Trophoblast cell (in vitro differentiated cells and primary cell): ENCODE data around the gene TNS2.

Source experiments
- DNase-seq, 2 donors: peaks; one replicate each; pipeline ENCODE4 v3.0.0-alpha.2; 2016
- H2AFZ ChIP-seq: 2 replicates; pipeline ENCODE4 v1.6.1; 2013; ENCODE audit warnings: low read length, moderate library complexity, mild to moderate bottlenecking; ENCODE audit not compliant: insufficient read depth, poor library complexity
- H2AK5ac ChIP-seq: 2 replicates; pipeline ENCODE4 v1.6.1; 2013; ENCODE audit warnings: mild to moderate bottlenecking, low read length
- H2BK120ac ChIP-seq: 2 replicates; pipeline ENCODE4 v1.6.1; 2013; ENCODE audit warnings: low read length, mild to moderate bottlenecking, moderate library complexity; ENCODE audit not compliant: insufficient read depth, poor library complexity
- H2BK12ac ChIP-seq: 2 replicates; pipeline ENCODE4 v1.6.1; 2013; ENCODE audit warnings: mild to moderate bottlenecking, low read length, moderate library complexity
- H2BK5ac ChIP-seq: 2 replicates; pipeline ENCODE4 v1.6.1; 2013; ENCODE audit warnings: low read length, low read depth, moderate library complexity, mild to moderate bottlenecking; ENCODE audit not compliant: poor library complexity
- H3K14ac ChIP-seq: 2 replicates; pipeline ENCODE4 v1.6.1; 2013; ENCODE audit warnings: mild to moderate bottlenecking, low read length
- H3K18ac ChIP-seq: 2 replicates; pipeline ENCODE4 v1.6.1; 2013; ENCODE audit warnings: mild to moderate bottlenecking, low read length
- H3K23ac ChIP-seq: 2 replicates; pipeline ENCODE4 v1.6.1; 2013; ENCODE audit warnings: low read length
- H3K27ac ChIP-seq: 2 replicates; pipeline ENCODE4 v1.5.1; 2013; ENCODE audit warnings: low read depth, mild to moderate bottlenecking, inconsistent platforms, low read length, moderate library complexity
- H3K27me3 ChIP-seq: 2 replicates; pipeline ENCODE4 v1.6.1; 2013; ENCODE audit warnings: inconsistent platforms, mild to moderate bottlenecking, low read length, moderate library complexity; ENCODE audit not compliant: insufficient read depth
- H3K36me3 ChIP-seq, 2 experiments: 1 replicate in 1 of 2; 2 replicates in 1 of 2; pipeline ENCODE4 v1.6.1; 2013; ENCODE audit warnings: low read length in 2 of 2, mild to moderate bottlenecking in 2 of 2, moderate library complexity in 1 of 2; ENCODE audit not compliant: insufficient read depth in 2 of 2, control insufficient read depth in 1 of 2
- H3K4ac ChIP-seq: 2 replicates; pipeline ENCODE4 v1.6.1; 2013; ENCODE audit warnings: low read depth, mild to moderate bottlenecking, low read length, moderate library complexity
- H3K4me1 ChIP-seq, 2 experiments: 1 replicate in 1 of 2; 2 replicates in 1 of 2; pipeline ENCODE4 v1.6.1; 2013; ENCODE audit warnings: low read length in 2 of 2, mild to moderate bottlenecking in 2 of 2, moderate library complexity in 1 of 2; ENCODE audit not compliant: insufficient read depth in 2 of 2, control insufficient read depth in 1 of 2
- H3K4me2 ChIP-seq: 2 replicates; pipeline ENCODE4 v1.6.1; 2013; ENCODE audit warnings: inconsistent platforms, mild to moderate bottlenecking, low read length, moderate library complexity
- H3K4me3 ChIP-seq: 2 replicates; pipeline ENCODE4 v1.5.1; 2013; ENCODE audit warnings: mild to moderate bottlenecking, low read depth, low read length, inconsistent platforms
- H3K79me1 ChIP-seq: one replicate; pipeline ENCODE4 v1.6.1; 2013; ENCODE audit warnings: low read length
- H3K79me2 ChIP-seq: 2 replicates; pipeline ENCODE4 v1.6.1; 2013; ENCODE audit warnings: low read length, mild to moderate bottlenecking; ENCODE audit not compliant: control insufficient read depth, insufficient read depth, poor library complexity
- H3K9ac ChIP-seq: 2 replicates; pipeline ENCODE4 v1.6.1; 2013; ENCODE audit warnings: mild to moderate bottlenecking, low read length
- H3K9me3 ChIP-seq: 2 replicates; pipeline ENCODE4 v1.6.1; 2013; ENCODE audit warnings: low read depth, mild to moderate bottlenecking, control low read depth, inconsistent platforms, low read length; ENCODE audit not compliant: insufficient read depth
- H4K12ac ChIP-seq: 2 replicates; pipeline ENCODE4 v1.6.1; 2013; ENCODE audit warnings: low read depth, mild to moderate bottlenecking, low read length, moderate library complexity
- H4K8ac ChIP-seq: 2 replicates; pipeline ENCODE4 v1.6.1; 2013; ENCODE audit warnings: low read depth, mild to moderate bottlenecking, low read length, moderate library complexity
- H4K91ac ChIP-seq: one replicate; pipeline ENCODE4 v1.6.1; 2013; ENCODE audit warnings: low read depth, mild to moderate bottlenecking, low read length, moderate library complexity
- WGBS: extraction: QIAGEN DNeasy Blood & Tissue Kit; methylation state at CpG from one replicate; pipeline ENCODE4 v1.1.7; 2013; ENCODE audit warnings: missing lambda C conversion rate; ENCODE audit not compliant: insufficient read length, insufficient coverage; ENCODE audit errors: extremely low coverage; 5-methylcytosine and 5-hydroxymethylcytosine counted together

The TNS2 gene

GRCh38 chr12:53103860-53104305 is 54.0 kb downstream of the TNS2 start:
- Histone ChIP-seq H3K18ac (no peak overlapping the region), H4K12ac (no peak overlapping the region)
- WGBS: no CpG with 5 or more reads among the region's 3 CpGs

GRCh38 chr12:53105256-53105655 is 55.4 kb downstream of the TNS2 start:
- Histone ChIP-seq H2BK5ac (no peak overlapping the region), H3K27me3 (no peaks in the 10 kb centered on the region), H3K9me3 (peaks cover 4% of the 10 kb centered on the region), H3K4ac (no peak overlapping the region), H3K14ac (no peak overlapping the region), H3K79me1 (no peaks in the 10 kb centered on the region), H3K4me1 (no peaks in the 10 kb centered on the region), H4K12ac (no peak overlapping the region), H3K18ac (no peak overlapping the region), H3K4me2 (no peak overlapping the region), H2AFZ (no peak overlapping the region), H3K27ac (no peak overlapping the region), H4K8ac (no peak overlapping the region), H3K23ac (no peak overlapping the region), H3K36me3 (no peaks in the 10 kb centered on the region), H2BK12ac (no peak overlapping the region), H2AK5ac (no peak overlapping the region), H3K9ac (no peak overlapping the region), H3K79me2 (no peaks in the 10 kb centered on the region), H3K4me3 (no peak overlapping the region), H4K91ac (no peak overlapping the region), H2BK120ac (no peak overlapping the region)
- no CpG with 5 or more reads among the region's 8 CpGs for WGBS
- no peak for DNase-seq

More at GRCh38 chr12:53103860-53104305, 54.0 kb downstream of the TNS2 start:
- Histone ChIP-seq H2AK5ac (no peak overlapping the region), H3K4me3 (no peak overlapping the region), H4K8ac (no peak overlapping the region), H3K27me3 (peaks cover 3% of the 10 kb centered on the region), H3K79me1 (no peaks in the 10 kb centered on the region), H4K91ac (no peak overlapping the region), H3K79me2 (no peaks in the 10 kb centered on the region), H3K9me3 (peaks cover 4% of the 10 kb centered on the region), H3K14ac (no peak overlapping the region), H2BK5ac (no peak overlapping the region), H3K4me2 (no peak overlapping the region), H2BK12ac (no peak overlapping the region), H3K27ac (no peak overlapping the region), H3K36me3 (no peaks in the 10 kb centered on the region), H3K4me1 (peaks cover 0 to 4% of the 10 kb centered on the region in 2 experiments), H2AFZ (no peak overlapping the region), H3K4ac (no peak overlapping the region), H3K23ac (no peak overlapping the region), H3K9ac (no peak overlapping the region), H2BK120ac (no peak overlapping the region)
- no peak for DNase-seq

GRCh38 chr12:53105712-53106439 is 56.0 kb downstream of the TNS2 start:
- H4K91ac ChIP-seq: no peak overlapping the region
- H3K9ac ChIP-seq: no peak overlapping the region
- no peak overlapping the region for H4K8ac ChIP-seq
- H3K4ac ChIP-seq: no peak overlapping the region
- H3K9me3 ChIP-seq: peaks cover under 1% of the 10 kb centered on the region
- no peak overlapping the region for H3K27ac ChIP-seq
- H2BK12ac ChIP-seq: no peak overlapping the region
- no peak overlapping the region for H3K4me3 ChIP-seq
- H4K12ac ChIP-seq: no peak overlapping the region
- H3K18ac ChIP-seq: no peak overlapping the region
- WGBS: no CpG with 5 or more reads among the region's 7 CpGs
- no peaks in the 10 kb centered on the region for H3K27me3 ChIP-seq
- H3K79me2 ChIP-seq: no peaks in the 10 kb centered on the region
- no peak for DNase-seq
- H2AFZ ChIP-seq: no peak overlapping the region
- H3K36me3 ChIP-seq: no peaks in the 10 kb centered on the region
- no peak overlapping the region for H3K14ac ChIP-seq
- no peak overlapping the region for H2BK5ac ChIP-seq
- H2BK120ac ChIP-seq: no peak overlapping the region
- no peak overlapping the region for H3K4me2 ChIP-seq
- H3K4me1 ChIP-seq: no peaks in the 10 kb centered on the region
- no peaks in the 10 kb centered on the region for H3K79me1 ChIP-seq
- H3K23ac ChIP-seq: no peak overlapping the region
- no peak overlapping the region for H2AK5ac ChIP-seq

- Histone ChIP-seq H3K4me3 (no peak overlapping the region), H4K91ac (no peak overlapping the region), H3K9me3 (no peaks in the 10 kb centered on the region), H3K4ac (no peak overlapping the region), H3K18ac (no peak overlapping the region), H2AK5ac (no peak overlapping the region), H4K12ac (no peak overlapping the region), H3K79me1 (no peaks in the 10 kb centered on the region), H4K8ac (no peak overlapping the region), H3K36me3 (no peaks in the 10 kb centered on the region), H3K27ac (no peak overlapping the region), H2BK12ac (no peak overlapping the region), H3K23ac (no peak overlapping the region), H3K14ac (no peak overlapping the region), H3K79me2 (no peaks in the 10 kb centered on the region), H2BK5ac (no peak overlapping the region), H3K9ac (no peak overlapping the region), H2BK120ac (no peak overlapping the region), H3K4me1 (no peaks in the 10 kb centered on the region), H2AFZ (no peak overlapping the region), H3K27me3 (no peaks in the 10 kb centered on the region), H3K4me2 (no peak overlapping the region)
- DNase-seq: no peak
- WGBS: no CpG with 5 or more reads among the region's 7 CpGs
Observed at GRCh38 chr12:53107122-53107521, 57.3 kb downstream of the TNS2 start.
